HG03575 (cell line): Measurements from ENCODE around the gene ACER3.
"Not testable (repeated sequence)": the region's sequence is repeated elsewhere in the genome, so short reads cannot be mapped to it uniquely, and the experiment has no call there.

Experiments used
- ATAC-seq: cut with Tn5 transposase; IDR thresholded peaks from one replicate; pipeline ENCODE4 v1.9.1; 2021; ENCODE audit not compliant: unreplicated experiment, insufficient number of reproducible peaks, low FRiP score; ENCODE audit errors: extremely low read depth

ACER3 gene

GRCh38 chr11:76860539-76861475, at the start of gene ACER3:
TSS of gene ACER3 (plus strand) at chr11:76860918. CDS start at chr11:76860977, 59 bp downstream.
- ATAC-seq = peak; percentile 50

- no peak for ATAC-seq
These were observed 49.5 kb upstream of the ACER3 start for GRCh38 chr11:76811259-76811658.

- no peak for ATAC-seq
These were observed 46.3 kb upstream of the ACER3 start for GRCh38 chr11:76814414-76814813.

DNA sequence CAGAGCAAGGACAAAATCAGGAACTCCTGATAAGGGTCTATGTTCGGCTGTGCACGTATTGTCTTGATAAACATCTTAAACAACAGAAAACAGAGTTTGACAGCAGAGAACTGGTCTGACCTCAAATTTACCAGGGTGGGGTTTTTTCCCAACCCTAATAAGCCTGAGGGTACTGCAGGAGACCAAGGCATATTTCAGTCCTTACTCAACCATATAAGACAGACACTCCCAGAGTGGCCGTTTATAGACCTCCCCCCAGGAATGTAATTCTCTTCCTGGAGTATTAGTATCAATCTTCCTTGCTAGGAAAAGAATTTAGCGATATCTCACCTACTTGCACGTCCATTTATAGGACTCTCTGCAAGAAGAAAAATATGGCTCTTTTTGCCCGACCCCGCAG, 45.0 kb upstream of the ACER3 start:
- ATAC-seq = not testable (repeated sequence)

DNA sequence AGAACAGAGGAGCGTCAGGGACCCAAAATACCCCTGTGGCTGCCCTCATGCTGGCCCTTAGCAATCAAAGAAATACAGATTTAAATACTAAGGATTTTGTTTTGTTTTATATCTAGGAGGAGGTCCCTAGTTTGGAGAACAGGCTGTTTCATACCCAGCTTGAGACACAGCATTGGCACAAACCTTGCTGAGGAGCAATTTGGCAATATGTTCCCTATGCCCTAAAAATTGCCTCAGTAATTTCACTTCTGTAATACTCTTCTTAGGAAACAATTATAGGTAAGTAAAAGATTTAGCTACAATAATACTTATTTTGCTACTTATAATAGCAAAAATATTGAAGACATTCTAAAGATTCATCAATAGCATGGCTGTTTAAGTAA, 40.5 kb upstream of the ACER3 start:
- no peak for ATAC-seq

GRCh38 chr11:76821396-76821795, 39.3 kb upstream of the ACER3 start:
- ATAC-seq = not testable (repeated sequence)

- no peak for ATAC-seq
These were observed 38.3 kb upstream of the ACER3 start for GRCh38 chr11:76822406-76822805.

DNA sequence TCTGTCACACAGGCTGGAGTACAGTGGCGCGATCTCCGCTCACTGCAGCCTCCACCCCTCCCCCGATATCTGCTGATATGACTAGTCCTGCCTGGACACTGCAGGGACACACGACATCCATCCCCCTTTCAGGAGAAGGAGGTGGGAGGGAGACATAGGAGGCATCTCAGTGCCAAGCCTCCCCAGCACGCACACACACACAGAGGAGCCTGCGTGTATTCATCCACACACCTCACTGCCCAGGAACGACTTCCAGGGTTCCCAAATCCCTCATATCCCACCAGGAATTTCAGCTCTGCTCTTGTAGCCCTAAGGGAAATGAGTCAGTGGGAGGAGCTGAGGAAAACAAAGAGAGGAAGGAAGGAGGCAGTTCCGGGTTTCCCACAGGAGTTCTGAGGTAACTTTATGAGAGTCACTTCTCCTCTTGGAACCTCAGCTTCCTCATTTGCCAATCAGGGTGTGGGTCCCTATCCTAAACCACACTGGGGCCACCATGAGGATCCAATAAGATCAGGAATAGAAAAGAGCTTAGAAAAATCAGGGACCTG, 37.2 kb upstream of the ACER3 start:
- ATAC-seq = no peak

DNA sequence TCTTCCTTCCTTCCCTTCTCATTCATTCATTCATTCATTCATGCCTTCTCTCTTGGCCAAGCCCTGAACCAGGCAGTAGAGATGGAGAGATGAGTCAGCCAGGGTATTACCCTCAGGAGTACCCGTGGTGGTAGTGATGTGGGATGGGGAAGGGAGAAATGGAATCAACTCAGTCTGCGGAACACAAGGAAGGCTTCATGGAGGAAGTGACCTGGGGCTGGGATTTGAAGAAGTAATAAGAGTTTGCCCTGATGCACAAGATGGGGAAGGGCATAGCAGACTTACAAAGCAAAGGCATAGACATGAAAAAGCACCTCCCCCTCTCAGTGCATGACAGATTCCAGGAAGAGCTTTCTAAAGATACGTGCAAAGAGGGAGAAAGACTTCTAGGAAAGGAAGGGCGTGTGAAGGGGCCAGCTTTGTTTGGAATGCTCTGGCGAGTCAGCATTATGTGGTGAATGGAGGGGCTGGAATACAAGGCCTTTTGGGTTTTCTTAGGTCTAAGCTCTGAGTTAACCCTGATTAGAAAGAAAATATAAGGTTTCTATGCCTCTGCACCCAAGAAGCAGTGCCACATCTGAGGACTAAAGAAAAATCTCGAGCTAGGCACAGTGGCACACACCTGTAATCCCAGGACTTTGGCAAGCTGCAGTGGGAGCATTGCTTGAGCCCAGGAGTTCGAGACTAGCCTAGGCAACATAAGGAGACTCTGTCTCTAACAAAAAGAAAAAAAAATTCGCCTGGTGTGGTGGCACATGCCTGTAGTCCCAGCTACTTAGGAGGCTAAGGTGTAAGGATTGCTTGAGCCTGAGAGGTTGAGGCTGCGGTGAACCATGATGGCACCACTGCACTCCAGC, 36.4 kb upstream of the ACER3 start:
- ATAC-seq = no peak

- no peak for ATAC-seq
These were observed 35.6 kb upstream of the ACER3 start for GRCh38 chr11:76824980-76825725.

DNA sequence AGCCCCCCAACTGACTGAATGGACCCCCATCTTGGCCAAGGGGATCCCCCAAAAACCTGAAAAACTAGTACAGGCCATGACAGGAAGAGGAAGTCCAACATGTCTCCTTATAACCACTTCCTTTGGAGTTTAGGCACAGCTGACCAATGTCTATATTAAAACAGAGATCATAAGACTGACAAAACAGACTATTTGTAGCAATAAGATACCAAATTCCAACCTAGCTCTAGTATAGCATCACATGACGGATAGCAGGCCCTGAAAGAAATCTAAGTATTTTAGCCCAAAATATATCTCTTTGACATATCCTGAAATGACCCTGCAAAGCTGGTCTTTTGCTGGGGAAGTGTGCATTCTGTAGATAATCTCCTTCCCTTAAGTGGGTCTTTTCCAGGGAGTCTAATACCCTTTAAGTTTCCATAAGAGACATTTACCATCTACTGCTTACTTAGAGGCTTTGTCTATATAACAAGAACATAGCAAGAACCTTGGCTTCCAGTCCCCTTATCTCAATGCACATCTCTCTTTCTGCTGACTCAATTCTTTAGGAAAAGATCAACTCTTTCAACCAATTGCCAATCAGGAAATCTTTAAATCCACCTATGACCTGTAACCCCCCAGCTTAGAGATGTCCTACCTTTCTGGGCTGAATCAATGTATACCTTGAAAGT, 34.9 kb upstream of the ACER3 start:
- ATAC-seq = no peak

GRCh38 chr11:76826508-76826907, 34.2 kb upstream of the ACER3 start:
- not testable (repeated sequence) for ATAC-seq

DNA sequence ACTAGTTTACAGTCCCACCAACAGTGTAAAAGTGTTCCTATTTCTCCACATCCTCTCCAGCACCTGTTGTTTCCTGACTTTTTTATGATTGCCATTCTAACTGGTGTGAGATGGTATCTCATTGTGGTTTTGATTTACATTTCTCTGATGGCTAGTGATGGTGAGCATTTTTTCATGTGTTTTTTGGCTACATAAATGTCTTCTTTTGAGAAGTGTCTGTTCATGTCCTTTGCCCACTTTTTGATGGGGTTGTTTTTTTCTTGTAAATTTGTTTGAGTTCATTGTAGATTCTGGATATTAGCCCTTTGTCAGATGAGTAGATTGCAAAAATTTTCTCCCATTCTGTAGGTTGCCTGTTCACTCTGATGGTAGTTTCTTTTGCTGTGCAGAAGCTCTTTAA, 33.7 kb upstream of the ACER3 start:
- ATAC-seq = not testable (repeated sequence)

- ATAC-seq = no peak
These were observed 29.9 kb upstream of the ACER3 start for GRCh38 chr11:76830639-76831327.

- ATAC-seq = no peak
These were observed 28.9 kb upstream of the ACER3 start for GRCh38 chr11:76831686-76832310.

- ATAC-seq = no peak
These were observed 28.4 kb upstream of the ACER3 start for GRCh38 chr11:76832361-76832760.

- no peak for ATAC-seq
These were observed 26.6 kb upstream of the ACER3 start for GRCh38 chr11:76834151-76834550.
